Astrocyte (in vitro differentiated cells and primary cell): ENCODE results near the gene ITPRID2.

Experiments used
- CTCF ChIP-seq: IDR thresholded peaks from 2 replicates; pipeline ENCODE4 v1.5.1; 2011; ENCODE audit warnings: low read depth, mild to moderate bottlenecking, inconsistent platforms, low read length, moderate library complexity; ENCODE audit not compliant: insufficient read depth
- EZH2 ChIP-seq: IDR thresholded peaks from 2 replicates; pipeline ENCODE4 v1.6.1; 2012; ENCODE audit warnings: mild to moderate bottlenecking, low read length, inconsistent platforms; ENCODE audit not compliant: insufficient read depth

GRCh38 chr2:181887045-181887444 lies 4.5 kb upstream of the ITPRID2 start:
- TF ChIP-seq CTCF (no peak), EZH2 (no peak)
